ENCODE data around the gene CD6.

The CD6 gene

DNA sequence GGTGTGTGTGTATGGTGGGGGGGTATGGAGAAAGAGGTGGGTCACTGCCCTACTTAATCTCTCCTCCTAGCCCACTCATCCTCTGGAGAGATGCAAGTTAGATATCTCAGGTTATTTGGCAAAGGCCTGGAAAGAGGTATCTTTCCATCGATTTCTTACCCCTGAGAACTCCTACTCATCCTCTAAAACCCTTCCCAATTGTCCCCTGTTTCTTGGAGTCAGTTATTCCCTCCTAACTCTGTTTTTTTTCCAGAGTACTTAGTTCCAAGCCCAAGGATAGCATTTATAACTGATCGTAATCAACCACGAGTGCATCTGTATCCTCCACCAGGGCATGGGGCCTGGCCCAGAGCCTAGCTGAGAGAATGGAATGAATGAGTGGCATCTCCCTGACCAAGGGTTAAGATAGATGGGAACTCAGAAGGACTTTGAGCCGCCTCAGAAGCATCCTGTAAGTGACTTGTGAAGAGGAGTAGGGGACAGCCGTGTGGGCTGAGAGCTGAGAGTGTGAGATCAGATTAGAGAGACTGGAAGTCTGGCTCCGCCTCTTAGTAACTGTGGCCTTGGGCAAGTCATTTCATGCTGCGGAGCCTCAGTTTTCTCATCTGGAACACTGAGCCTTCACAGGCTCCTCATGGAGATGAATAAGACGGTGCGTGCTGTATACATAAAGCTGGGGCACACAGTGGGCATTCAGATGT lies 16.2 kb downstream of the CD6 start:
- DNase-seq = no peak

DNA sequence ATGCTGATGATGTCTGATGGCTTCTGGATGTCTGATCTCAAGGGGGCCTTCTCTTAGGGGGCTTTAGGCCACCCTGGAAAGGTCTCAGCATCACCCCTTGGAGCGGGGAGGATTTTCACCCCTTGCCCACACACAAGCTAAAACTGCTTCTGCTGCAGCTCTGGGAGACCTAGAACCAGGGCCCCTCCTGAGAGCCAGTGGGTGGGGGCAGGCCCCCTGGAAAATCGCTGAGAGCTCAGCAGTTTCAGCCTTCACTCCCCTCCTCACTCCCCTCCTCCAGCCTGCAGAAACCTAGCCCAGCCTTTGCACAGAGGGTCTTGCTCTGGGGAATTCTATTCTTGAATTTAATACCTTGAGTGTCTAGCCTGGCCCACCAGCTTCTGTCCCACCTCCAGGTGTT lies 17.2 kb downstream of the CD6 start:
- no peak for DNase-seq

DNA sequence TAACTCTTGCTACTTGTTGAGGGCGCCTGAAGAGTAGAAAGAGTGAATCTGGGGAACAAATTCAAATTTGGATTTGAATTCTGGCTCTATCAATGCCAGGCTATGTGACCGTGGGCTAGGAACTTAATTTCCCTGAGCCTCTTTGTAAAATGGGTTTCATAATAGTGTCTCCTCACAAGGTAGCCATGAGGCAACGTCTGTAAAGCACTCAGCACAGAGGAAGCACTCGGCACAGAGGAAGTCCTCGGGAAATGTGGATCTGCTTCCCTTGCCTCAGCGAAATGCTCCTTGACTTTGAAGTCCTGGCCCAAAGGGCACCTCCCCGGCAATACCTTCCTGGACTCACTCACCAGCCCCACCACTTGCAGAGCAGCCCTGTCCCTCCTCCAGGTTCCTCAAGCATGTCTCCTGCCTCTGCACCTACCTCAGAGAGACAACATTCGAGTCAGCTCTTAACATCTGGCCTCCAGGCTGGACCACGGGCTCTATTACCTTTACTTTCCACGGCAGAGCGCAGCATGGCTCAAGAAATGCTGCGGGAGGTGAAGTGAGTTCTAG lies 17.7 kb downstream of the CD6 start:
- no peak for DNase-seq

DNA sequence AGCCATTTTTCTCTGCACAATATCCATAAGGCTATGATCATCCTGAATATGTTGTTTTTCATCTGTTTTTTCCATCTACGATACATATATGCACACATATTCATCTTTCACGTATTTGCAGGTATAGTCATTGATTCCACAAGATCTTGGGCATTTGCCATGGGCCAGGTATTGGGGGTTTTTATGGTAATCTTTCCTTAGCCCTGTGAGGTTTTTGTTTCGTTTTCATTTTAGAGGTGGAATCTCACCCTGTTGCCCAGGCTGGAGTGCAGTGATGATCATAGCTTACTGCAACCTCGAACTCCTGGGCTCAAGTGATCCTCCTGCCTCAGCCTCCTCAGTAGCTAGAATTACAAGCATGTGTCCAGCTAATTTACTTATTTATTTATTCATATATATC lies 20.0 kb downstream of the CD6 start:
- DNase-seq = no peak

DNA sequence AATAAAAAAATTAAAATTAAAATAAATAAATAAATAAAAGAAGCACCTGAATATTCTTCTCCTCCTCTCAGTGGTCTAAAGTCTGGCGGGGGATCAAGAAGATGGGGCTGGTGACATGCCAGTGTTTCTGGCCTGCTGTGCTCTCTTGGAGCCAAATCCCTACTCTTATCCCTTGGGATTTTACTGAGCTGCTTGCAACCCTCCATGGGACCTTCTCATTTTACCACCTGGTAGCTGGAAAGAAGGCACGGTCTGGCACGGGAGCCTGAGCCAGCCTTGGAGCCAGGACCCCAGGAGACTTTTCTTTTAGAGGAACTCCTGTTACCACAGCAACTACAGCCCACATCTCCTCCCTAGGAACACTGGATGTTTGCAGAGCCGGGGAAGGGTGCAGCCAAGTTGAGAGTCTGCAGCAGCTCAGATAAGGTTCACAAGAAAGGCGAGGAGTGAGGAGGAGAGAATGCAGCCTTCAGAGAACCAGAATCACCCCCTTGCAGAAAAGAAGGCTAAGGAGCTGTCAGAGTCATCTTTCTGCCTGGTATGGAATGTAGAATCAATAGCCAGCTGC lies 21.4 kb downstream of the CD6 start:
- DNase-seq = no peak

DNA sequence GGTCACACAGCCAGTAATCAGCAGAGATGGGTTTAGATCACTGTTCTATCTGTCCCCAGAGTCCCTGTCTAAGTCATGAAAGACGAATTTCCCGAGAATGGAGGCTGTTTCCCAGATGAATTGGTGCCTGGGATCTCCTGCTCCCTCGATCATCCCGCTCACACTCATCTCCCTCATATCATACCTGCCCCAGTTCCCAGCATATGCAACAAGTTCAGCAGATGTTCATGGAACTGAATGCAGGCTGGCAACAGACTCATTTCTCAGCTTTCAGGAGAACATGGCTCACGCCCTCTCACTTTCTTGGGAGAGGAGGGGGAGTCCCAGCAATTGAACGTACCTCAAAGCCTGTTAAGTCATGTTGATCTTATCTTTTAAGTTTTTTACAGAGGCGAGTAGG lies 22.1 kb downstream of the CD6 start:
- DNase-seq = no peak

DNA sequence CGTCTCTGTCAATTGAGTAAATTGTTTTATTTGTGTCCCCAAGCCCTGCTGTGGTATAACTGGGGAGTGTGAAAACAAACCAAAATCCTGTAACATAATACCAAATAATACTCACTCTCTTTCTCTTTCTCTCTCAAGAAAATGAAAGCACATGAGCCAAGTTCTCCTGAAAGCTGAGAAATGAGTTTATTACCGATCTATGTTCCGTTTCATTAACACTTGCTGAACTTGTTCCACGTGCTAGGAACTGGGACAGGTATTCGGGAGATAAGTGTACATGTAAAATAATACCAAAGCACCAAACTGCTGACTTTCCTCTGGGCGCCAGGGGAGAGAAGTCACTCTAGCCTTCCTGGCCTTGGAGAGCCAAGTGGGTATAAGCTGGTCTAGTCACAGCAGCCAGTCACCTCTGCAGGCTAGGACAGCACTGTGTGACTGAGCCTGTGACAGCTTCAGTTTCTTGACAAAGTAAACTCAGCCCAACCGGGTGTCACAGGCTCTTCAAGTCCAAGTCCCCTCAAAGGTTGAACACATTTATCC lies 23.1 kb downstream of the CD6 start:
- peak; percentile 22 for DNase-seq

DNA sequence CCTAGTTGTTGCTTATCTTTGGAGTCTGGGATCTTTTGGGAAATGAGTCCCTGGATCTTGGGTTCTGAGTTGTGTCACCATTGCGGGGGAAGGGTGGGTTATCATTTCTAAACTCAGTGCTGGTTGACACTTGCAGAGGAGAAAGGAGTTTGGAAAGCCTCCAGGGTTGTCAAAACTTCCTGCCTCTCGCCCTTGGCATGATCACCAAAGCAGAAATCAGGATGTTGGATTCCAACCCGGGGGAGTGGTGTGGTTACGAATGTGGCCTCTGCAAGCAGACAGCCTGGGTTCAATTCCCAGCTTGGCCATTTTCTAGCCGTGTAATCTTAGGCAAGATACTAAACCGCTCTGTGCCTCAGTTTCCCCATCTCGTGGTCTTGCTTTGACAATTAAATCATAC lies 24.3 kb downstream of the CD6 start:
- no peak for DNase-seq

DNA sequence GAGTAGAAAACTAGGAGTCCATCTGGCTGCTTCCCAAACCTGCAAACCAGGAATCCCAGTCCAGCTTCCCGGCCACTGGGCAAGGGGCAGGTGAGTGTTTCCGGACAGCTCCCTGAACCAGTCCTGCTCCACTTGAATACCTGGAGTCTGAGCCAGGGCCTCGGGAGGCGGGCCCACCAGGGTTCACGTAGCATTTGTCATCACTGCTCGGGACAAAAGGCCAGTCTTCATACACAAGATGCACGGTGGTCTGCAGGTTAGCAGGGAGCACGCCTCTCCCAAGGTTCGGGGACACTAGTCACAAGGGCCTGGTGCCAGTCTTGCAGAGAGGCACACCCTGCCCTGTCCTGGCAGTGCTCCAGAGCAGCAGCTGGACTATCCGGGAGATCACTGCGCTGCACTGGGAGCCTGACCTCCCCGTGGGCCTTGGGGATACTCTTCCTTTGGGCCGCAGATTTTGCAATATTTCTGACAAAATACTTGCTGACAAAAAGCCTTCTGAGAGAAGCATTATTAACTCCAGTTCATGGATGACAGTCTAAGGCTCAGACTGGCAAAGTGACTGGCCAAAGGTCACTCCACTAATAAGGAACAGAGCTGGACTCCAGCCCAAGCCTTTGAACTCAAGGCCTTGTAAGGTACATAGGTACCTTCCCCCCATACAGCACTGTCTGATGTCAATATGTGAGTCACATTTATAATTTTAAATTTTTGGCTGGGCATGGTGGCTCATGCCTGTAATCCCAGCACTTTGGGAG lies 25.1 kb downstream of the CD6 start:
- peak; percentile 55 for DNase-seq

DNA sequence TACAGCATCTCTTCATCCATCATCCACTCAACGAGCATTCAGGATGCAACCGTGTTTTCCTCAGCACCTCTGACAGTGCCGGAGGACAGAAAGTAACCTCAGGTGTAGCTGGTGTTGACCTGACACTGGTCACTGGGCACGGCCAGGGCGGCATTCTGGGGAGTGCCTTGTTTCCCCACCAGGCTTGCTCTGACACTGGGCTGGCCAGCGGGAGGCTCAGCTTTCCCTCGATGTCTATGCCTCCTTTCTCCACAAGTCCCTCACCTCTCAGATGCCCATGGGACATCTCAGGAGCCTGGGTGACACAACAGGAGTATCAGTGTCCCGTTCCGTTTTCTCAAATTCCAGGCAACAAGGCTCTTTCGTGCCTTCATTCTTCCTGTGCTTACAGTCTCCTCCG lies 28.9 kb downstream of the CD6 start:
- no peak for DNase-seq

DNA sequence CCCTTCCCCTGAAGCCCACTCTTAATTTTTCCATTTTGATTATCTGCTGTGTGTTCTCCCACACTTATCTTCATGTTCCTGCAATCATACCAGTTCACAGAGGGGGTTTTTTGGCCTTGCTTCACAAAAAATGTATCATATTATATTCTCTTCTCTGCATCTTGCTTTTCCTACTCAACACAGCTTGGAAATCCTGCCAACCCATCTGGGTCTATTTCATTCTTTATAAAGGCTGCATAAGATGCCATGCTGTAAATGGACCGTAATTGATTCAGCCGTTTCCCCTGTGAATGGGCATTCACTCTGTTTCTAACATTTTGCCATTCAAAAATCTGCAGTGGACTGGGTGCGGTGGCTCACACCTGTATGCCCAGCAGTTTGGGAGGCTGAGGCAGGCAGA lies 30.5 kb downstream of the CD6 start:
- no peak for DNase-seq

DNA sequence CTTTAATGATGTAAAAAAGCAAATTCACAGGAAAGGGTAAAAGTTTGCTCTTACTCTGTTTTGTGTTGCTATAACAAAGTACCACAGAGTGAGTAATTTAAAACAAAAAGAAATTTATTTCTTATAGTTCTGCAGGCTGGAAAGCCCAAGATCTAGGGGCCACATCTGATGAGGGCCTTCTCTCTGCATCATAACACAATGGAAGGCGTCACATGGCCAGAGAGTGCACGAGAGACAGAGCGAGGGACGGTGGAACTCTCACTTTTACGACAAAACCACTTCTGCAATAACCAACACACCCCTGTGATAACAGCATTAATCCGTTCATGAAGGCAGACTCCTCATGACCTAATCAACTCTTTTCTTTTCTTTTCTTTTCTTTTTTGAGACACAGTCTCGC lies 31.1 kb downstream of the CD6 start:
- no peak for DNase-seq

DNA sequence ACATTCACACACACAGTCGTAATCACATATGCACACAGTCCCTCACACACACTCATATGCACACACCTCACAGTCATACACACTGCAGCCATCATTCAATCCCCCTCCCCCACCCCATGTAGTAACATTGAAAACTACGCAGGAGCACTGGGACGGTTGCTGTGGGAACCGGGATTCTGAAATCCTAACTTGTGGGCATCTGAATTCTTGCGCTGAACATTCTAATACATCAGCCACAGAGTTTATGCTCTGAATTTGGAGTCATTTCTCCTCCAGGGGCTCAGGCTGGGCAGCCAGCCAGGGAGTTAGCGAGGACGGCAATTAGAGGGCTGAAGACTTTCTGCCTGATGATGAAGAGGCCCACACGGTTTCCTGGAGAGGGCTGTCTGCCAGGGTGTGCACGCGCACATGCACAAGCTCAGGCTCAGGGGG lies 32.7 kb downstream of the CD6 start:
- DNase-seq = no peak

DNA sequence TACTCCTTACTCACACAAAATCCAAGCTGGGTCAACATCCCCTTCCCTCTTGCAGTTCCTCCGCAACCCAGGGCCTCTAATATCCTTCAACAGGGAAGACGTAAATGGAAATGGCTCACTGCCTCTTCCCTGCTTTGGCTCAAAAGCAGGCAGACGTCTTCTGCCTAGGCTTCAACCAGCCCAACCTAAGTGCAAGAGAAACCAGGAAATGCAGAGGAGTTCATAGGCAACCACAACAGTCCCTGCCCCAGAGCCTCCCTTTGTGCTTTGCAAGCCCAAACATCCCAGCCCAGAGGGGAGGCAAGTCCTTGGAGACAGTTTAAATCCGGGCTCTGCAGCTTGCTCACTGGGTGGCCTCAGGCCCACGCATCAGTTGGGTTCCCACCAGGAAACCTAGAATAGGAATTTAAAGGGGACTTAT lies 33.3 kb downstream of the CD6 start:
- DNase-seq = no peak

DNA sequence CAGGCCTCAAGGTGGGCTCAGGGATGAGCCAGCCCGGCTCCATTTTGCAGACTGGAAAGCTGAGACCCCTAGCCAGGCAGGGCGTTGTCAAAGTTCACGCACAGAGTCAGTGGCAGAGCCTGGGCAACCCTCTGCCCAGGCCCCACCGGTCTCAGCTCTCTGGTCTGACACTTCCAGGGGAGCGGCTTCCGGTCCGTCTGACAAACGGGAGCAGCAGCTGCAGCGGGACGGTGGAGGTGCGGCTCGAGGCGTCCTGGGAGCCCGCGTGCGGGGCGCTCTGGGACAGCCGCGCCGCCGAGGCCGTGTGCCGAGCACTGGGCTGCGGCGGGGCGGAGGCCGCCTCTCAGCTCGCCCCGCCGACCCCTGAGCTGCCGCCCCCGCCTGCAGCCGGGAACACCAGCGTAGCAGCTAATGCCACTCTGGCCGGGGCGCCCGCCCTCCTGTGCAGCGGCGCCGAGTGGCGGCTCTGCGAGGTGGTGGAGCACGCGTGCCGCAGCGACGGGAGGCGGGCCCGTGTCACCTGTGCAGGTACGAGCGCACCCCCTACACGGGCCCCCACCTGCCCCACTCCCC lies 36.0 kb downstream of the CD6 start:
- DNase-seq = peak; percentile 81

DNA sequence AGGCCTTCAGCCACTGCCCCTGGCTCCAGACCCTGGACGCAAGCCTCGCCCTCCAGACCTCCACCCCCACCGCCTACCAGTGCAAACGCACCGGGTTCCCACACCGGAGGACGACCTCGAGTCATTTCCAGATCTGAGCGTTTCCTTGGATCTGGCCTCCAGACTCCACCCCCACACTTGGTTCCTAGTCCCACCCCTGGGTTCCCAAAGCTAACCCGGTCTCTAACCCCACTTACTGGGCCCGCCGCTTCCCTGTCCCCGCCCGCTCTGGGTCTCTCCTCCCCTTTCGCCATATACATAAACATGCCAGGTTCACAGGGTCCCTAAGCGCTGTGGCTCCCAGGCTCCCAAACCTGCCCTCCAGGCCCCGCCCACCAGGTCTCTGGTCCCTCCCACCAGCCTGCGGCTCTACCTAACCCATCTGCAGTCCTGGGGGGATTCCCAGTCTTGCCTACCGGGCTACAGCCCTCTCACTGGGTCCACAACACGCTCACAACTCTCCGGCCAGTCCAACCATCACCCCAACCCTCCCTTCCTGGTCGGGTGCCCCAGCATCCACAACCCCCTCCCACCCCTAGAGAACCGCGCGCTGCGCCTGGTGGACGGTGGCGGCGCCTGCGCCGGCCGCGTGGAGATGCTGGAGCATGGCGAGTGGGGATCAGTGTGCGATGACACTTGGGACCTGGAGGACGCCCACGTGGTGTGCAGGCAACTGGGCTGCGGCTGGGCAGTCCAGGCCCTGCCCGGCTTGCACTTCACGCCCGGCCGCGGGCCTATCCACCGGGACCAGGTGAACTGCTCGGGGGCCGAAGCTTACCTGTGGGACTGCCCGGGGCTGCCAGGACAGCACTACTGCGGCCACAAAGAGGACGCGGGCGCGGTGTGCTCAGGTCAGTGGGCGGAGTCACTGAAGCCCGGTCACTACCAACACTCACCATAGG lies 36.7 kb downstream of the CD6 start:
- DNase-seq = peak; percentile 81

DNA sequence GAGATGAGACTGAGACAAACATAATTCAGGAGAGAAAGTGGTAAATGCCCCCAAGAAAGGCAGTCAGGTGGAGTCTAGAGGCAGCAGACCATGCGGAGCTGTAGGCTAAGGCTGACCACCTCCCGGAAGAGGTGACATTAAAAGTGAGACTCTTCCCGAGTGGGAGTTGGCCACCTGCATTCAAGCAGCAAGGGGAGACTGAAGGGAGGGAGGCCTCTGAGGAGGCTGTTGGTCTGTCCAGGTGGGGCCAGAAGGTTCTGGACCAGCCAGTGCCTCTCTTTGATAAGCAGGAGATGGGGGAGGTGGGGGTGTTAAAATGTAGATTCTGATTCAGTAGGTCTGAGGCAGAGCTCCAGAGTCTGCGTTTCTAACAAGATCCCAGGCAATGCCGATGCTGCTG lies 37.5 kb downstream of the CD6 start:
- no peak for DNase-seq

DNA sequence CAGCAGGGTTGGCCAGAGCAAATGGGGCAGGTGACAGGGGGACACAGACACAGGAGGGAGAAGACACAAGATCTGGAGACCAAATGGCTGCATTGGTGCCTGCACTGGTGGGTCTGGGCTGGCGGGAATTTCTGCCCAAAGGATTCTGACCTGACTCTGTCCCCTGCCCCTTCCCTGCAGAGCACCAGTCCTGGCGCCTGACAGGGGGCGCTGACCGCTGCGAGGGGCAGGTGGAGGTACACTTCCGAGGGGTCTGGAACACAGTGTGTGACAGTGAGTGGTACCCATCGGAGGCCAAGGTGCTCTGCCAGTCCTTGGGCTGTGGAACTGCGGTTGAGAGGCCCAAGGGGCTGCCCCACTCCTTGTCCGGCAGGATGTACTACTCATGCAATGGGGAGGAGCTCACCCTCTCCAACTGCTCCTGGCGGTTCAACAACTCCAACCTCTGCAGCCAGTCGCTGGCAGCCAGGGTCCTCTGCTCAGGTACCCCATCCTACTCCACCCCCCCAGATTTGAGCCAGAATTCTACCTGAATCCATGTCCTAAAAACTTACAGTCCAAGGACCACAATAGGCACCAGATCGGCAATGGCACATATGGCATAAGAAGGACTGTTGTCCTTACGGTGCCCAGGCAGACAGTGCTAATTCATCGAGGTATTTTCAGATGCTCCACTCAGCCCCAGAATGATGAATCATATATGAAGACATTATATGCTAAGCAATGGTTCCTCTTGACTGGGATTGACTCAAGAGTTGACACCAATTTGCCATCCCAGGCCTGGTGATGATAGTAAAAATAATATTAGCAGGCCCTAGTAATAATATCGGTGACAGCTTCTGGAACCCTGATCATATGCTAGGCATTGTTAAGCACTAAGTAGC lies 38.2 kb downstream of the CD6 start:
- DNase-seq = no peak

DNA sequence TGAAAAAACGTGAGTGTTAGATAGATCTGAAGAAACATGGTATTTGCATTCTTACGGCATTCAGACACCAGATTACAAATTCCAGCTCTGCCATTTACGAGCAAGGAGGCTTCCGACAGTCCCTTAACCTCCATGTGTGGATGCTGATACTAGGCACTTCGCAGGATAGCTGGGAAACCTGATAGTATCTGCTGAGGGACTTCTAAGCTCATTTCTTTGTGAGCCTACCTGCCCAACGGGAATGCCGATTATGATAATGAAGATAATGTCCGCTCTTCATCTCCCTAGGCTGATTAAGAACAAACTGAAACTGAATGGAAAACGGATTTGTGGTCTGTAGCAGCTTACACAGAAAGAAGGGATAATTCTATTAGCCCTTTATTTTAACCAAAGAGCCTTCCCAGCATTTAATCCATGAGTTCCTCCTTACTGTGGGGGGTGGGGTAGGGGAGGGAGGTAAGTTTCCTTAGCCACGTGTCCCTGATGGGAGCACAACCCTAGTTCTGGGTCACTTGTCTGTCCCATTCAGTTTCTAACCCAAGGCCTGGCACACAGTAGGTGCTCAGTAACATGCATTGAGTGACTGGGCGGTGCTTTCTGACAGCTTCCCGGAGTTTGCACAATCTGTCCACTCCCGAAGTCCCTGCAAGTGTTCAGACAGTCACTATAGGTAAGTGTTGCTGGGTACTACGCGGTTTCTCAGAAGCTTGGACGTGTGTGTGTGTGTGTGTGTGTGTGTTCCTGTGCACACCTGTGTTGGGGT lies 39.2 kb downstream of the CD6 start:
- DNase-seq = no peak

DNA sequence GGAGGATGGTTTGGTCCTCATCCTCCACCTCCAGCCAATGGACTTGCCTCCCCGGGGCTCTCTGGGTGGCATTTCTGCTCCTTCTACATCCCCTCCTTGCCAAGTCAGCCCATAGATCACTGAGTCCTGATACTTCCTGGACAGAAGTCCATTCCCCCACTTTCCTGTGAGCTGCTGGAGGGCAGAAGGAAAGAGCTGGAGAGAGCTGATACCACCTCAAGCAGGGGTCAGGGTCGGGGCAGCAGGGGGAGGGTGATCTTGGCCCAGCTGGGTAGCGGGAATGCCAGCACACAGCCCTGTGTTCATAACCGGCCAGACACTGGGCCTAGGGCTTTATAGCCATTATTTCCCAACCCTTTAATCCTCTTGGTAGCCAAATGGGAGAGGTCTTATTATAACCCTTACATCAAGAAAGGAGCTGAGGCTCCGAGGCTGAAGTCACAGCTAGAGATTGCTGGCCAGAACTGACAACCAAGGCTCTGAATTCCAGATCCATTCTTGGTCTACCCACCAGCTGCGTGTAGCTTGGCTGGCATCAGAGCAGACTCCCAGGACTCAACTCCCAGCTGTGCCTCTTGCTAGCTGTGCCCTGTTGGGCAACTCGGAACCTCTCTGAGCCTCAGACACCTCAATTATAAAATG lies 39.9 kb downstream of the CD6 start:
- no peak for DNase-seq

Data from DMS53 (cell line).